ENCODE data around the gene SHISAL1.

DNA sequence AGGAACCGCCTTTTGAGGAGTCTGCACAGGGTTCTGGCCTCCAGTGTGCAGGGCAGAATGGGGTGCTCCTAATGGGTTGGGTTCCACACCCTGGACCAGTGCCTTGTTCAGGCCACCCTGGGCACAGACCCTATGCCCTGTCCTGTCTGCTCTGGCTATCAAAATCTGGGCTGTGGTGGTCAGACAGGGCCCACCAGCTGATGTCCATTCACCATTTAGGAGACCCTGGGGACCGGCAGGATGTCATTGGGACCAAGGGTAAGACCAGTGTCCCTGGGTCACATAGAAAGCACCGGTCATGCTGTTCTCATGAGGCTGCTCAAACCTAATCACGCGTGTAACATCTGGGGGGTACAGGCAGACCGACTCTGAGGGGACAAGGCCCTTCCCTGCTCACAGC, 94.7 kb downstream of the SHISAL1 start:
- TF ChIP-seq EZH2 (IDR thresholded peaks at IDR 0.05; ENCODE audit: insufficient read depth, poor library complexity, severe bottlenecking), result no peak
- TF ChIP-seq EZH2phosphoT487 (IDR thresholded peaks at IDR 0.05; ENCODE audit: insufficient read depth, low read depth), result no peak
